T-cell (primary cell): ENCODE data around the gene JMJD7. TPM values are rescaled to one million over a fixed set of nuclear protein-coding genes. Genes with fewer than 3 reads are reported as not detected.

Source experiments
- ATAC-seq, 4 experiments: fragments of 200-7000 bp in 3 of 4; fragments of 150-1000 bp in 1 of 4; cut with Tn5 transposase; replicated peaks in 1 of 4; 1 replicate in 3 of 4; 2 replicates in 1 of 4; pipeline ENCODE4 v1.10.0; 2021; ENCODE audit warnings: moderate library complexity in 3 of 4, mild to moderate bottlenecking in 2 of 4, moderate number of reproducible peaks in 1 of 4
- CTCF ChIA-PET, 2 donors: fragments of 300-600 bp; sonication (Branson Sonifier 250); formaldehyde crosslinking; loops; one replicate each; lab custom pipeline; 2022; ENCODE audit warnings: antibody characterized with exemption in 2 of 2; lab: Charles Lee
- POLR2A ChIA-PET, 2 donors: fragments of 300-600 bp; sonication (Branson Sonifier 250); formaldehyde crosslinking; loops; one replicate each; lab custom pipeline; 2022; ENCODE audit warnings: antibody characterized with exemption in 2 of 2; lab: Charles Lee
- DNase-seq, 35 experiments: peaks; one replicate each; pipeline versions ENCODE4 v3.0.0 to v3.0.0-alpha.2; 2013 to 2023
- H3K27ac ChIP-seq: one replicate; pipeline ENCODE4 v1.5.1; 2013; ENCODE audit warnings: low read length
- H3K27me3 ChIP-seq, 2 experiments: replicated peaks in 1 of 2; 1 replicate in 1 of 2; 2 replicates in 1 of 2; pipeline versions ENCODE4 v1.6.1 to v1.7.0; 2013; ENCODE audit warnings: low read length in 1 of 2, mixed read lengths in 1 of 2; ENCODE audit not compliant: control insufficient read depth in 2 of 2, insufficient read depth in 2 of 2; ENCODE audit errors: extremely low read depth in 1 of 2
- H3K36me3 ChIP-seq, 2 donors: 1 replicate in 1 of 2; 2 replicates in 1 of 2; pipeline versions ENCODE4 v1.6.1 to v1.7.0; 2013; ENCODE audit warnings: low read length in 1 of 2; ENCODE audit not compliant: control insufficient read depth in 2 of 2, insufficient read depth in 1 of 2; ENCODE audit errors: extremely low read depth in 1 of 2
- H3K4me1 ChIP-seq, 2 experiments: 1 replicate in 1 of 2; 2 replicates in 1 of 2; pipeline versions ENCODE4 v1.6.1 to v1.7.0; 2013; ENCODE audit warnings: low read length in 2 of 2, mixed read lengths in 1 of 2; ENCODE audit not compliant: insufficient read depth in 2 of 2, control insufficient read depth in 1 of 2; ENCODE audit errors: extremely low read depth in 1 of 2
- H3K4me3 ChIP-seq, 2 donors: 1 replicate in 1 of 2; 2 replicates in 1 of 2; pipeline versions ENCODE4 v1.5.1 to v1.7.0; 2013; ENCODE audit warnings: mild to moderate bottlenecking in 2 of 2, low read length in 1 of 2, moderate library complexity in 1 of 2; ENCODE audit not compliant: control insufficient read depth in 1 of 2; ENCODE audit errors: extremely low read depth in 1 of 2
- H3K9me3 ChIP-seq: 2 replicates; pipeline ENCODE4 v1.7.0; 2013
- H3K27ac Mint-ChIP-seq, 2 donors: one replicate each; pipeline ENCODE4 v1.8.0; 2020 to 2021; ENCODE audit warnings: mild to moderate bottlenecking in 2 of 2, mixed read lengths in 2 of 2
- H3K27me3 Mint-ChIP-seq, 2 donors: one replicate each; pipeline ENCODE4 v1.8.0; 2021 to 2022; ENCODE audit warnings: mixed read lengths in 2 of 2
- H3K36me3 Mint-ChIP-seq: one replicate; pipeline ENCODE4 v1.8.0; 2021; ENCODE audit warnings: mixed read lengths
- H3K4me1 Mint-ChIP-seq, 3 donors: one replicate each; pipeline ENCODE4 v1.8.0; 2020 to 2022; ENCODE audit warnings: mixed read lengths in 3 of 3, mild to moderate bottlenecking in 1 of 3
- H3K4me3 Mint-ChIP-seq, 3 donors: one replicate each; pipeline ENCODE4 v1.8.0; 2020 to 2022; ENCODE audit warnings: mild to moderate bottlenecking in 3 of 3, mixed read lengths in 3 of 3, moderate library complexity in 3 of 3
- H3K9me3 Mint-ChIP-seq, 3 donors: one replicate each; pipeline ENCODE4 v1.8.0; 2020 to 2022; ENCODE audit warnings: mixed read lengths in 3 of 3
- WGBS: methylation state at CpG from one replicate; pipeline ENCODE4 v1.1.5; 2013; ENCODE audit warnings: missing lambda C conversion rate; ENCODE audit not compliant: insufficient coverage; 5-methylcytosine and 5-hydroxymethylcytosine counted together
- total RNA-seq, 35 experiments: library from RNA in 6 of 35; stranded (reverse) in 6 of 35; fragments of 120-200 nt in 1 of 35; gene quantifications; one replicate each; pipeline versions ENCODE4 v1.2.1 to v1.2.4 and lab custom pipeline; 2013 to 2026

The JMJD7 gene
- total RNA-seq, 5 donors from 2014 or later (not counting 1 experiment from before 2014, with no cell fraction given): 35.8 to 72.7 (median 45.3) TPM

DNA sequence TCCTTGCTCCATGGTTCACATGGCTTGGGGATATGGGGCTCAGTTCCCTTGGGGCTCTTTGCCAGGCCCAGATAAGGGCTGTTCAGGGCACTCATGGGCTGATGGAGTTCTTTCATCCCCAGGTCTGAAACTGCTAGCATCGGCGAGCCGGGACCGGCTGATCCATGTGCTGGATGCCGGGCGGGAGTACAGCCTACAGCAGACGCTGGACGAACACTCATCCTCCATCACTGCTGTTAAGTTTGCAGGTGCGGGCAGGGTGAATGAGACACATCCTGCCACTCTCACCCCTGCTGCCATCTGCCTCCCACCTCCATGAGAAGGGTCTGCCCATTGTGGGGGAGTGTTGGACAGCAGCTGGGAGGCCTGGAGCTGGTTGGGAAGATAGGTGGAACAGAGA is 11.1 kb upstream of the JMJD7 start:
- peaks cover 1 to 2% (median 2%) of the 10 kb centered on the region in 3 donors for H3K4me1 Mint-ChIP-seq
- peaks cover 11 to 77% of the 10 kb centered on the region in 2 donors for H3K36me3 ChIP-seq
- DNase-seq: no peak
- no peaks in the 10 kb centered on the region for H3K9me3 Mint-ChIP-seq
- 100% methylated on average over 4 of the region's 9 CpGs for WGBS
- H3K27ac Mint-ChIP-seq: no peak overlapping the region
- ChIA-PET POLR2A (interaction anchor here in 1 of 2 donors (0.6 kb wide), 1 partner anchor 400 kb away, joined by 3 read pairs; no protein-coding TSS in a partner anchor), CTCF (interaction anchor here in 1 of 2 donors (1.1 kb wide), 1 partner anchor 42 kb away, joined by 3 read pairs; the partner anchor contains the start of gene MAPKBP1)
- H3K4me3 ChIP-seq: no peak overlapping the region
- H3K36me3 Mint-ChIP-seq: peaks cover 53% of the 10 kb centered on the region
- ATAC-seq: no peak
- no peak overlapping the region for H3K4me3 Mint-ChIP-seq
- H3K27ac ChIP-seq: no peak overlapping the region
- H3K27me3 Mint-ChIP-seq: no peaks in the 10 kb centered on the region
- no peaks in the 10 kb centered on the region for H3K27me3 ChIP-seq
- H3K4me1 ChIP-seq: peaks cover 0 to 1% of the 10 kb centered on the region in 2 experiments
- no peaks in the 10 kb centered on the region for H3K9me3 ChIP-seq

DNA sequence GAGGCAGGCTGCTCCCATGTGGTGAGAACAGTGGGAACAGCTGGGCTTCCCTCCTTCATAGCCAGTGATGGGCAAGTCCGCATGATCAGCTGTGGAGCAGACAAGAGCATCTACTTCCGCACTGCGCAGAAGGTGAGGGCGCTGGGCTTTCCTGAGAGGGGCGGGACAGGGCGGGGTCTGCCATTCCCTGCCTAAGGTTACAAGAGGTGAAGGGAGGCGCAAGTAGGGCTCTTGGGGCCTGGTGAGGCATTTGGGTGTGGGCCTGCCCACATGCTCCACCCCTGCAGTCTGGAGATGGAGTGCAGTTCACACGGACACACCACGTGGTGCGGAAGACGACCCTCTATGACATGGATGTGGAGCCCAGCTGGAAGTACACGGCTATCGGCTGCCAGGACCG is 10.6 kb upstream of the JMJD7 start:
- ATAC-seq (no peak), DNase-seq (no peak)
- Mint-ChIP-seq H3K4me1 (no peaks in the 10 kb centered on the region), H3K27me3 (no peaks in the 10 kb centered on the region), H3K4me3 (no peak overlapping the region), H3K9me3 (no peaks in the 10 kb centered on the region), H3K27ac (no peak overlapping the region), H3K36me3 (peaks cover 54% of the 10 kb centered on the region)
- POLR2A ChIA-PET: no interaction called here
- Histone ChIP-seq H3K36me3 (peaks cover 11 to 80% of the 10 kb centered on the region in 2 donors), H3K27ac (no peak overlapping the region), H3K27me3 (no peaks in the 10 kb centered on the region), H3K9me3 (no peaks in the 10 kb centered on the region), H3K4me1 (no peaks in the 10 kb centered on the region), H3K4me3 (no peak overlapping the region)
- over 99% methylated on average over 13 of the region's 14 CpGs for WGBS
- CTCF ChIA-PET: interaction anchor here in 1 of 2 donors (1.1 kb wide), 1 partner anchor 43 kb away, joined by 3 read pairs; the partner anchor contains the start of gene MAPKBP1

- no peaks in the 10 kb centered on the region for H3K4me1 Mint-ChIP-seq
- Histone ChIP-seq H3K9me3 (no peaks in the 10 kb centered on the region), H3K27ac (no peak overlapping the region), H3K4me1 (no peaks in the 10 kb centered on the region), H3K4me3 (no peak overlapping the region), H3K36me3 (peaks cover 11 to 84% of the 10 kb centered on the region in 2 donors), H3K27me3 (no peaks in the 10 kb centered on the region)
- no peak overlapping the region for H3K27ac Mint-ChIP-seq
- no peak for DNase-seq
- CTCF ChIA-PET: no interaction called here
- H3K9me3 Mint-ChIP-seq: no peaks in the 10 kb centered on the region
- peaks cover 54% of the 10 kb centered on the region for H3K36me3 Mint-ChIP-seq
- H3K4me3 Mint-ChIP-seq: no peak overlapping the region
- no peak for ATAC-seq
- POLR2A ChIA-PET: no interaction called here
- H3K27me3 Mint-ChIP-seq: no peaks in the 10 kb centered on the region
- 100% methylated on average over 1 of the region's 6 CpGs for WGBS
These were observed 10.1 kb upstream of the JMJD7 start for GRCh38 chr15:41817781-41818180.

- Histone ChIP-seq H3K27me3 (no peaks in the 10 kb centered on the region), H3K27ac (no peak overlapping the region), H3K9me3 (no peaks in the 10 kb centered on the region), H3K4me3 (no peak overlapping the region), H3K4me1 (no peaks in the 10 kb centered on the region), H3K36me3 (peaks cover 13 to 72% of the 10 kb centered on the region in 2 donors)
- ChIA-PET CTCF (interaction anchor here in 1 of 2 donors (1.1 kb wide), 1 partner anchor 118 kb away, joined by 3 read pairs; no protein-coding TSS in a partner anchor), POLR2A (interaction anchor here in 1 of 2 donors (0.5 kb wide), 1 partner anchor 1111 kb away, joined by 4 read pairs; no protein-coding TSS in a partner anchor)
- H3K36me3 Mint-ChIP-seq: peaks cover 50% of the 10 kb centered on the region
- ATAC-seq: no peak
- DNase-seq: no peak
- no peak overlapping the region for H3K4me3 Mint-ChIP-seq
- no peaks in the 10 kb centered on the region for H3K4me1 Mint-ChIP-seq
- no peaks in the 10 kb centered on the region for H3K27me3 Mint-ChIP-seq
- H3K9me3 Mint-ChIP-seq: no peaks in the 10 kb centered on the region
- 95% methylated on average over 9 of the region's 9 CpGs for WGBS
- H3K27ac Mint-ChIP-seq: no peak overlapping the region
These were observed 8.3 kb upstream of the JMJD7 start for GRCh38 chr15:41819455-41820050.

DNA sequence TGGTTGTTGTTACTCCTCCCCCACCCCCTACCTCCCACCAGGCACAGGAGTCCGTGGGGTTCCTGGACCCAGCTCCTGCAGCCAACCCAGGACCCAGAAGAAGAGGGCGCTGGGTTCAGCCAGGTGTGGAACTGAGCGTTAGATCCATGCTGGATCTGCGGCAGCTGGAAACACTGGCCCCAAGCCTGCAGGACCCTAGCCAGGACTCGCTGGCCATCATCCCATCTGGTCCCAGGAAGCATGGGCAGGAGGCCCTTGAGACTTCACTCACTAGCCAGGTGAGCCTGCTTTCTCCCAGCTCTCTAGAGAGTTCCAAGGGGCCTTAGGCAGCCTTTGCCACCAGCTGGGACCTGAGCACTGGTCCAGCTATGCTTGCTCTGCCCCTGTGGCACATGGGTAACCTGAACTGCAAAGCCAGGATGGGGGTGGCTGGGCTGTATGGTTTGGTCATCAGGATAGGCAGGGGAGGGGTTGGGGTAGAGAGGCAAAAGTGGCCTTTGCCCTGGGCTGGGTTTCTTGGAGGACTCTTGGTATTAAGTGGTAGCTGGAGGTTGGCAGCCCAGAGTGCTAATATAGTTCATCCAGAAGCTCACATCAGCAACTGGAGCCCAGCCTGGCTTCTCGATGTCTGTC is 7.0 kb upstream of the JMJD7 start:
- Mint-ChIP-seq H3K9me3 (no peaks in the 10 kb centered on the region), H3K27ac (no peak overlapping the region), H3K36me3 (peaks cover 43% of the 10 kb centered on the region), H3K4me3 (no peak overlapping the region), H3K4me1 (peaks cover 0 to 3% (median 0%) of the 10 kb centered on the region in 3 donors), H3K27me3 (no peaks in the 10 kb centered on the region)
- 89% methylated on average over 6 of the region's 6 CpGs for WGBS
- H3K9me3 ChIP-seq: no peaks in the 10 kb centered on the region
- H3K4me1 ChIP-seq: no peaks in the 10 kb centered on the region
- H3K27ac ChIP-seq: no peak overlapping the region
- no peak overlapping the region for H3K4me3 ChIP-seq
- peaks cover 13 to 64% of the 10 kb centered on the region in 2 donors for H3K36me3 ChIP-seq
- DNase-seq (no peak), ATAC-seq (no peak)
- no peaks in the 10 kb centered on the region for H3K27me3 ChIP-seq
- ChIA-PET CTCF (interaction anchor here (0.6 to 1.1 kb wide), 2 partner anchors 116 to 408 kb away, joined by 3 to 7 read pairs; no protein-coding TSS in a partner anchor), POLR2A (no interaction called here)

GRCh38 chr15:41821831-41822230 is 6.1 kb upstream of the JMJD7 start:
- H3K36me3 ChIP-seq: peaks cover 11 to 58% of the 10 kb centered on the region in 2 donors
- 100% methylated on average over 1 of the region's 4 CpGs for WGBS
- H3K27me3 ChIP-seq: no peaks in the 10 kb centered on the region
- Mint-ChIP-seq H3K27me3 (no peaks in the 10 kb centered on the region), H3K4me1 (peaks cover 0 to 12% (median 6%) of the 10 kb centered on the region in 3 donors), H3K36me3 (peaks cover 39% of the 10 kb centered on the region), H3K27ac (no peak overlapping the region), H3K9me3 (no peaks in the 10 kb centered on the region), H3K4me3 (no peak overlapping the region)
- CTCF ChIA-PET: interaction anchor here in 1 of 2 donors (0.6 kb wide), 1 partner anchor 409 kb away, joined by 7 read pairs; no protein-coding TSS in a partner anchor
- DNase-seq: no peak
- H3K4me1 ChIP-seq: peaks cover 0 to 1% of the 10 kb centered on the region in 2 experiments
- POLR2A ChIA-PET: no interaction called here
- ATAC-seq: no peak
- no peak overlapping the region for H3K4me3 ChIP-seq
- no peaks in the 10 kb centered on the region for H3K9me3 ChIP-seq
- H3K27ac ChIP-seq: no peak overlapping the region
